OCI-LY3 (cell line): ENCODE measurements around the gene HOXA4.

Source experiments
- CTCF ChIP-seq: fragments of 200-600, 300-600 bp; sonication (generic); IDR thresholded peaks from 2 replicates; pipeline ENCODE4 v1.5.1; 2014; ENCODE audit warnings: antibody characterized with exemption, low read length, low read depth
- EZH2phosphoT487 ChIP-seq: fragments of 200-600 bp; shearing (Covaris generic); IDR thresholded peaks from 2 replicates; pipeline ENCODE4 v1.6.1; 2018; ENCODE audit warnings: antibody characterized with exemption, mixed run types, low read depth

GRCh38 chr7:27100694-27101170, 29.8 kb downstream of the HOXA4 start:
- TF ChIP-seq EZH2phosphoT487 = no peak
- no peak for TF ChIP-seq CTCF
